Lung (tissue), 12 donors: Measurements from ENCODE around the gene SEMA4D. TPM values are rescaled to one million over a fixed set of nuclear protein-coding genes. Genes with fewer than 3 reads are reported as not detected.
A peak's percentile ranks its signal among the peaks of the same experiment; 100 is the strongest.

Experiments used
- ATAC-seq: fragments of 200-7000 bp; cut with Tn5 transposase; one replicate; pipeline ENCODE4 v1.9.1; 2020; ENCODE audit warnings: moderate number of reproducible peaks; ENCODE audit not compliant: insufficient read depth, low FRiP score
- DNase-seq, 3 donors: peaks; one replicate each; pipeline ENCODE4 v3.0.0-alpha.2; 2013 to 2017
- H3K27ac ChIP-seq, 2 donors: one replicate each; pipeline ENCODE4 v1.5.1; 2013; ENCODE audit warnings: mild to moderate bottlenecking in 2 of 2, moderate library complexity in 2 of 2, control low read depth in 1 of 2, inconsistent platforms in 1 of 2, low read depth in 1 of 2, low read length in 1 of 2
- H3K27me3 ChIP-seq, 3 donors: one replicate each; pipeline ENCODE4 v1.5.1; 2013; ENCODE audit warnings: low read length in 2 of 3; ENCODE audit not compliant: control insufficient read depth in 3 of 3, insufficient read depth in 3 of 3
- H3K36me3 ChIP-seq, 4 donors: one replicate each; pipeline ENCODE4 v1.5.1; 2013; ENCODE audit warnings: low read length in 4 of 4, mild to moderate bottlenecking in 1 of 4, moderate library complexity in 1 of 4; ENCODE audit not compliant: control insufficient read depth in 4 of 4, insufficient read depth in 4 of 4
- H3K4me1 ChIP-seq, 5 donors: one replicate each; pipeline ENCODE4 v1.5.1; 2013; ENCODE audit warnings: low read length in 5 of 5, mild to moderate bottlenecking in 2 of 5, moderate library complexity in 1 of 5; ENCODE audit not compliant: control insufficient read depth in 5 of 5, insufficient read depth in 5 of 5
- H3K4me3 ChIP-seq: one replicate; pipeline ENCODE4 v1.5.1; 2013; ENCODE audit warnings: mild to moderate bottlenecking, control low read depth, moderate library complexity
- H3K9ac ChIP-seq, 2 donors: one replicate each; pipeline ENCODE4 v1.5.1; 2013; ENCODE audit warnings: low read length in 2 of 2, control low read depth in 1 of 2; ENCODE audit not compliant: insufficient read depth in 1 of 2
- H3K9me3 ChIP-seq, 4 donors: one replicate each; pipeline ENCODE4 v1.5.1; 2013; ENCODE audit warnings: low read length in 3 of 4, mild to moderate bottlenecking in 1 of 4, moderate library complexity in 1 of 4; ENCODE audit not compliant: control insufficient read depth in 4 of 4, insufficient read depth in 3 of 4
- CTCF ChIP-seq: IDR thresholded peaks from 2 replicates; pipeline ENCODE4 v1.5.1; 2012; ENCODE audit warnings: mild to moderate bottlenecking; ENCODE audit errors: control extremely low read depth, extremely low read depth
- WGBS, 2 donors: extraction: QIAGEN DNeasy Blood & Tissue Kit; methylation state at CpG; one replicate each; pipeline ENCODE4 v1.1.7; 2013; 5-methylcytosine and 5-hydroxymethylcytosine counted together
- polyA plus RNA-seq, 2 donors: library from polyadenylated mRNA; stranded (reverse); fragments of 200-250 nt; gene quantifications; one replicate each; pipeline ENCODE4 v1.2.1, GENCODE V29; 2013
- total RNA-seq, 2 donors: library from RNA; depleted of rRNA in 1 of 2; stranded (reverse); fragments of >200 nt in 1 of 2; gene quantifications; one replicate each; pipeline ENCODE4 v1.2.1, GENCODE V29; 2014 to 2021
- donor health status: control.
- donor health status: control.
- donor health status: Bipolar disorder and iron deficiency.
- donor health status: healthy.
- donor health status: DM: yes; HTN: yes; CAD: no.

Gene SEMA4D
- total and polyA plus RNA-seq, 4 donors, result 6.7 to 61.5 (median 29.0) TPM

GRCh38 chr9:89390578-89391116 is 107.3 kb downstream of the SEMA4D start:
- no peak overlapping the region for H3K27ac ChIP-seq
- DNase-seq (peak in 1 of 3 donors; percentile 51), ATAC-seq (no peak)
- 87 to 90% methylated on average over 5 of the region's 5 CpGs for WGBS, 2 donors
- peaks cover 0 to 2% (median 0%) of the 10 kb centered on the region in 4 donors for H3K9me3 ChIP-seq
- peaks cover 0 to 4% (median 3%) of the 10 kb centered on the region in 5 donors for H3K4me1 ChIP-seq
- TF ChIP-seq CTCF, result no peak
- H3K27me3 ChIP-seq, result no peaks in the 10 kb centered on the region
- H3K4me3 ChIP-seq, result no peak overlapping the region
- peaks cover 0 to 34% (median 4%) of the 10 kb centered on the region in 4 donors for H3K36me3 ChIP-seq
- no peak overlapping the region for H3K9ac ChIP-seq

DNA sequence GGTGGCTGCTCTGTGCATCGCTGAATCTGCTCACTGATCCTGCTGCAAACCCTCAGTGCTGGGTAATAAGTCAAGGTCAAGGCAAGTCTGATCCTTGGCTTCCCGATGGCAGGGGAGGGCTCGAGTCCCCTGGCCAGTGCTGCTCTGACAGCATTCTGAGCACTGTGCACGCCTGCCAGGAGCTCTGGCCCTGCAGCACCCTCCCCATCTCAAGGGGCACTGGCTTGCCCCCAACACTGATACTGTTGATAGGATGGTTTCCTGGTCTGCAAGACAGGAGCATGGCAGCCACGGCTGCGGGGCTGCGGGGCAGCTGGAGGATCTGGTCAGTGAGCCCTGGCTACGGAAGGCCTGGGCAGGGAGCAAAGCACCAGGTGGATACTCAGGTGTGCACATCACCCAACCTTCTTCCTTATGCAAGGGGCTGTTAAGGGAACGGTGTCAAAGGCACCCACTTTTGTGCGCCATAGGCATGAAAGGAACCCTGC is 107.8 kb downstream of the SEMA4D start:
- no peak for ATAC-seq

DNA sequence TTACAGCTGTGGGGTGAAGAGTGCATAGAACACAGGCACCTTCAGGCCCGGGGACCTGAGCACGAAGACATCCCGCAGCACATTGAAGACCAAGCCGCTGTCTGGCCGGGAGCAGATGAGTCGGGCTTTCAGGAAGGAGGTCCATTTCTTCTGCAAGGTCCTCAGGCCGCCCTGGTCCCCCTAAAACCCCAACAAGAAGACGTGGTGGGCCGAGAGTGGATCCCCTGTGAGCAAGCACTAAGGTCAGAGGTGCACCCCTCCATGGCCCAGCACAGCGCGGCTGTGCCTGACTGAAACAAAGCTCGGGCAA is 109.1 kb downstream of the SEMA4D start:
- Histone ChIP-seq H3K9me3 (peaks cover 0 to 2% (median 0%) of the 10 kb centered on the region in 4 donors), H3K27ac (peak overlapping the region in 1 of 2 donors; percentile 11), H3K4me1 (peaks cover 0 to 4% (median 3%) of the 10 kb centered on the region in 5 donors), H3K4me3 (no peak overlapping the region), H3K27me3 (no peaks in the 10 kb centered on the region), H3K9ac (no peak overlapping the region), H3K36me3 (peaks cover 0 to 33% (median 4%) of the 10 kb centered on the region in 4 donors)
- no peak for TF ChIP-seq CTCF
- WGBS, 2 donors, result 96% methylated on average over 12 of the region's 12 CpGs
- no peak for DNase-seq
- ATAC-seq, result no peak

More for the DNA sequence above, 107.8 kb downstream of the SEMA4D start:
- Histone ChIP-seq H3K36me3 (peaks cover 0 to 34% (median 4%) of the 10 kb centered on the region in 4 donors), H3K4me1 (peaks cover 0 to 4% (median 3%) of the 10 kb centered on the region in 5 donors), H3K27ac (no peak overlapping the region), H3K9ac (no peak overlapping the region), H3K9me3 (peaks cover 0 to 2% (median 0%) of the 10 kb centered on the region in 4 donors), H3K4me3 (no peak overlapping the region), H3K27me3 (no peaks in the 10 kb centered on the region)
- no peak for TF ChIP-seq CTCF
- 90% methylated on average over 10 of the region's 10 CpGs for WGBS, 2 donors
- no peak for DNase-seq
